ENCODE results near the gene HOXD11. TPM values are rescaled to one million over a fixed set of nuclear protein-coding genes. Genes with fewer than 3 reads are reported as not detected.
A peak's percentile ranks its signal among the peaks of the same experiment; 100 is the strongest.

The HOXD11 gene
- total RNA-seq, 1 donor from 2014 or later = not detected

DNA sequence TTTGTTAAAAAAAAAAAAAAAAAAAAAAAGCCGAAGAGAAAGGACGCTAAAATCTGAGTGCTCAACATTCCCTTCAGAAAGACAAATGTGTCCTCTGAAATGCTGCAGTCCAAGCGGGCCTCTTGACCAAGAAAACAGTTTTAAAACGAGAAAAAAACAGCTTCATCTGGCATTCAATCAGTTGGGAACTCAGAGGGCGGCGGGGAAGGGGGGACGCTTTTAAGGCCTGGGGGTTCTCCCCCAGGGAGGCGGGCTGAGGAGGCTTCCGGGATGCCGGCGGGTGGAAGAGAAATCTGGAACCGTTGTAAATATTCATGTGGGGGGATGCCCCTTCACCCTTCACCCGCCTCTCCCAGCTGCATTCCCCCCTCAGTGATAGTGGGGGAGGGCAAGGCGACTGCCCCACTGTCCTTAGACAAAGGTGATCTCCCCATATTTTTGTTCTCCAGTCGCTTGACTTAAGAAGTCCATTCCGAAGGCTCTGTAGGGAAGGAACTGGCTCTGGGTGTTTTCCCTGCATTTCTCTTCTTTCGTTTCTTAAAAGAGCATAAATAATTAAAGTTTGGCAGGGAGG is 3.3 kb upstream of the HOXD11 start:
- H3K27ac Mint-ChIP-seq (ENCODE audit: unreplicated experiment) = no peak overlapping the region
- TF ChIP-seq, protein P1, sequence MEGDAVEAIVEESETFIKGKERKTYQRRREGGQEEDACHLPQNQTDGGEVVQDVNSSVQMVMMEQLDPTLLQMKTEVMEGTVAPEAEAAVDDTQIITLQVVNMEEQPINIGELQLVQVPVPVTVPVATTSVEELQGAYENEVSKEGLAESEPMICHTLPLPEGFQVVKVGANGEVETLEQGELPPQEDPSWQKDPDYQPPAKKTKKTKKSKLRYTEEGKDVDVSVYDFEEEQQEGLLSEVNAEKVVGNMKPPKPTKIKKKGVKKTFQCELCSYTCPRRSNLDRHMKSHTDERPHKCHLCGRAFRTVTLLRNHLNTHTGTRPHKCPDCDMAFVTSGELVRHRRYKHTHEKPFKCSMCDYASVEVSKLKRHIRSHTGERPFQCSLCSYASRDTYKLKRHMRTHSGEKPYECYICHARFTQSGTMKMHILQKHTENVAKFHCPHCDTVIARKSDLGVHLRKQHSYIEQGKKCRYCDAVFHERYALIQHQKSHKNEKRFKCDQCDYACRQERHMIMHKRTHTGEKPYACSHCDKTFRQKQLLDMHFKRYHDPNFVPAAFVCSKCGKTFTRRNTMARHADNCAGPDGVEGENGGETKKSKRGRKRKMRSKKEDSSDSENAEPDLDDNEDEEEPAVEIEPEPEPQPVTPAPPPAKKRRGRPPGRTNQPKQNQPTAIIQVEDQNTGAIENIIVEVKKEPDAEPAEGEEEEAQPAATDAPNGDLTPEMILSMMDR (IDR thresholded peaks at IDR 0.05; ENCODE audit: unreplicated experiment) = no peak
- no peaks in the 10 kb centered on the region for H3K9me3 Mint-ChIP-seq (ENCODE audit: unreplicated experiment)
- peaks cover 59% of the 10 kb centered on the region for H3K27me3 Mint-ChIP-seq (ENCODE audit: unreplicated experiment)
- no peak overlapping the region for H3K4me3 Mint-ChIP-seq (ENCODE audit: unreplicated experiment)
- DNase-seq (ENCODE audit: low spot score) = no peak
- H3K4me1 Mint-ChIP-seq (ENCODE audit: unreplicated experiment) = peaks cover 19% of the 10 kb centered on the region
- no peaks in the 10 kb centered on the region for H3K36me3 Mint-ChIP-seq (ENCODE audit: low read depth, unreplicated experiment)

DNA sequence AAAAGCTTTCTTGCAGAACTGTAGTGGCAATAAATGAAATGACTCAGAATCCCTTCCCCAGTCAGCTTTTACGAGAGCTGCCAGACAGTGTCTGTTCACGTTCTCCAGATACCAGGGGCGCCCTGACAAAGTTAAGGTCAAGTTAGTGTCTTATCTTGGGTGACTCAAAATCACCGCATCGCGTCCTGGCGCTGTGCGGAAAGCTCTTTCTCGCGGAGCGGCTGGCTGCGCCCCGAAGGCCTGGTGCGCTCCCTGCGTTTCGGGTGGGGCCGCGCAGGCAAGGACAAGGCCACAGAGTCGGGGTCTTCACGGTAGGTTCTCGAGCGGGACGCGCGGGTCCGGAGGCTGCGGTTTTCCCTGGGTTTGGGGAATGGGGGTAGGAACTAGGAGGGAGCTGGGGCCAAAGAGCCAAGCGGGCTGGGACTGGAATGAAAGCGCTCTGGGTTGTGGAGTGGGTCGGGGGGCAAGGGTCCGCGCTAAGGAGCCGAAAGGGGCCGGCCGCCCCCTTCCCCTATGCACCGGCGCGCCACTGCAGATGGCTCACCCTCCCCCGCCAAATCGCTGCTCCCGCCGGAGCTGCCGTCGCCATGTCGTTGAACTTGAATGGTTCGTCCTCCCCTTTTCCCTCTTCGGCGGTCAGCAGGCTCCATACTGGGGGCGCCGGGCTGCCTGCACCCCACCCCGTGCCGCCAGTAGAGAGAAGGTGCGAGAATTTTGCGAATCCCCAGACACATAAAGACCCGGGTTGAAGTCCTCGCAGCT is 2.6 kb upstream of the HOXD11 start:
- Mint-ChIP-seq H3K4me3 (ENCODE audit: unreplicated experiment) (no peak overlapping the region), H3K4me1 (ENCODE audit: unreplicated experiment) (peaks cover 21% of the 10 kb centered on the region), H3K36me3 (ENCODE audit: low read depth, unreplicated experiment) (no peaks in the 10 kb centered on the region), H3K27me3 (ENCODE audit: unreplicated experiment) (peaks cover 60% of the 10 kb centered on the region), H3K27ac (ENCODE audit: unreplicated experiment) (no peak overlapping the region), H3K9me3 (ENCODE audit: unreplicated experiment) (no peaks in the 10 kb centered on the region)
- TF ChIP-seq, protein P1 (IDR thresholded peaks at IDR 0.05; ENCODE audit: unreplicated experiment) = no peak
- no peak for DNase-seq (ENCODE audit: low spot score)

DNA sequence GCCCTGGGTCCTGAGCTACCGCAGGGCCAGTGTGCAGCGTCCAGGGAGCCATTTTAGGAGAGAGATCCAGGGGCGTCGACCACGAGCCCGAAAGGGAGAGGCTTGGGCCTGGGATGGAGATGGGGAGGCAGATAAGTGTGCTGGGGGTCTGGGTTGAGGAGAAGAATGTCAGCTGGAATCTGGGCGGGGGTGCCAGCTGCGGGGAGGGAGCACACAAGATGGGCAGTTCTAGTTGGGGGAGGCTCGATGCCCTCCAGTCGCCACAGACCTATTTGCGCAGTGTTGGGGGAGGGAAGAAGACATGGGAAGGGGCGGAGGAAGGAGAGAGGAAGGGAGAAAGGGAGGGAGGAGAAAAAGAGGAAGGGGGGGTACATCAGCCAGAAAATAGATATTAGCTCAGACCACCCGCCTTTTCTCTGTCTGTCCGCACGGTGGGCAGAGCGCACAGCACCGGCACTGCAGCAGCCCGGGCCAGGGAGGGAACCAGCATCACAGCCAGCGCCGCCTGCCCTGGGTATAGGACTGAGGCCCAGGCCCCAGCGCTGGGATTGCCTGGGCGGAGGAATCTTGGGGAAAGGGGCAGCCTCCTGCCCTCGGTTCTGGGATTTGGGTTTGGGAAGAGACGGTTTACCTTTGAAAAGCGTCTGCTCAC is 1.9 kb upstream of the HOXD11 start:
- no peak overlapping the region for H3K27ac Mint-ChIP-seq (ENCODE audit: unreplicated experiment)
- peaks cover 20% of the 10 kb centered on the region for H3K4me1 Mint-ChIP-seq (ENCODE audit: unreplicated experiment)
- TF ChIP-seq, protein P1 (IDR thresholded peaks at IDR 0.05; ENCODE audit: unreplicated experiment) = no peak
- no peak for DNase-seq (ENCODE audit: low spot score)
- no peaks in the 10 kb centered on the region for H3K36me3 Mint-ChIP-seq (ENCODE audit: low read depth, unreplicated experiment)
- no peaks in the 10 kb centered on the region for H3K9me3 Mint-ChIP-seq (ENCODE audit: unreplicated experiment)
- no peak overlapping the region for H3K4me3 Mint-ChIP-seq (ENCODE audit: unreplicated experiment)
- H3K27me3 Mint-ChIP-seq (ENCODE audit: unreplicated experiment) = peaks cover 65% of the 10 kb centered on the region

DNA sequence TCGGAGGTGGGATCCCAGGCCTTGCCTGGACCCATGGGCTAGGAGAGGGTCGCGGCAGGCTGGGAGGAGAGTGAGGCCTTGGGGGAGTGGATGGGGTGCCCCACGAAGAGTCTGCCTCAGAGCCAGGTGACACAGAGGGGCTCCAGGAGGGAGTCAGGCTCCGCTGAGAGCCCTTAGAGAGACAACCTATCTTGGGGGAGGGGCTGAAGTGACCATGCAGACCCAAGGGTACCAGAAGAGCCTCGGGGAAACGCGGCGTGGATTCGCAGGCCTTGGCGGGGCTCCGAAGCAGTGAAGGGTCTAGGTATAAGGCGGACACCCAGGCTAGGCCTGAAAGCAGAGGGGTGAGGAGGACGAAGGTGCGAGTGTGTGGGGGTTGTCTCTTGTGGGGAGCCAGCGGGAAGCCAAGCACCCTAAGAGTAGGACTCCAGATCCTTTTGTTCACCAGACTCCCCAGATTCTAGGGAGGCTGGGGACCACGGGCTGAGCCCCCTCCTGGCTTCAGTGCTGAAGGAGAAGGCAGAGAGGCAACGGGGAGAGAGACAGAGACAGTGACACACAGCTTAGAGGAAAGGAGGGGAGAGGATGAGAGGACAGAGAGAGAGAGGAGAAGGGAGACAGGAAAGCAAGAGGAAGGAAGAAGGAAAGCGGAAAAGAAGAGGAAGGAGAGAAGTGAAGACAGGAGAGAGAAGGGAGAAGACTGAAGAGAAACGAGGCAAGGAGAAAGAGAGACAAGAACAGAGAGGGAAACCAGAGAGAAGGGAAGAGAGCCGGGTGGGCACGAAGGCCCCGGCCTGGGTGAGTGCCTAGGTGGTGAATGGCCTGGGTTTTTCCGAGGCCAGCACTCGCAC is 1.1 kb upstream of the HOXD11 start:
- TF ChIP-seq, protein P1 (IDR thresholded peaks at IDR 0.05; ENCODE audit: unreplicated experiment) = no peak
- peak overlapping the region; percentile 76 for H3K27ac Mint-ChIP-seq (ENCODE audit: unreplicated experiment)
- H3K4me1 Mint-ChIP-seq (ENCODE audit: unreplicated experiment) = peaks cover 20% of the 10 kb centered on the region
- H3K4me3 Mint-ChIP-seq (ENCODE audit: unreplicated experiment) = peak overlapping the region; percentile 57
- H3K27me3 Mint-ChIP-seq (ENCODE audit: unreplicated experiment) = peaks cover 57% of the 10 kb centered on the region
- no peaks in the 10 kb centered on the region for H3K9me3 Mint-ChIP-seq (ENCODE audit: unreplicated experiment)
- no peak for DNase-seq (ENCODE audit: low spot score)
- H3K36me3 Mint-ChIP-seq (ENCODE audit: low read depth, unreplicated experiment) = no peaks in the 10 kb centered on the region
